Hepatocyte (in vitro differentiated cells): Measurements from ENCODE around the gene PLA2G5.

Source experiments
- CTCF ChIP-seq: fragments of 200-600 bp; sonication (generic); IDR thresholded peaks from 2 replicates; pipeline ENCODE4 v1.5.1; 2016; ENCODE audit warnings: antibody characterized with exemption, mild to moderate bottlenecking; ENCODE audit not compliant: poor library complexity
- EZH2 ChIP-seq: fragments of 200-600 bp; sonication (generic); IDR thresholded peaks from 2 replicates; pipeline ENCODE4 v1.6.1; 2016; ENCODE audit warnings: antibody characterized with exemption, mild to moderate bottlenecking, borderline replicate concordance
- EZH2phosphoT487 ChIP-seq: fragments of 200-600 bp; sonication (generic); IDR thresholded peaks from one replicate; pipeline ENCODE4 v1.6.1; 2018; ENCODE audit warnings: antibody characterized with exemption, mild to moderate bottlenecking, low read depth, moderate library complexity; ENCODE audit not compliant: unreplicated experiment, severe bottlenecking

GRCh38 chr1:20048563-20048962, 21.4 kb upstream of the PLA2G5 start:
- TF ChIP-seq CTCF, result no peak
- TF ChIP-seq EZH2phosphoT487, result no peak
- TF ChIP-seq EZH2, result no peak
